Measurements from ENCODE around the gene DGCR6L.

DGCR6L gene

GRCh38 chr22:20292673-20293232, 27.1 kb downstream of the DGCR6L start:
- no peak for TF ChIP-seq GLIS3 (CRISPR knock-in tag; IDR thresholded peaks at IDR 0.05)
- no peak for TF ChIP-seq ZFP3 (CRISPR knock-in tag; IDR thresholded peaks at IDR 0.05)
- TF ChIP-seq ZNF8 (CRISPR knock-in tag; IDR thresholded peaks at IDR 0.05): no peak
- no peak for TF ChIP-seq TOX (CRISPR knock-in tag; IDR thresholded peaks at IDR 0.05; ENCODE audit: borderline replicate concordance)
- TF ChIP-seq, protein P1, sequence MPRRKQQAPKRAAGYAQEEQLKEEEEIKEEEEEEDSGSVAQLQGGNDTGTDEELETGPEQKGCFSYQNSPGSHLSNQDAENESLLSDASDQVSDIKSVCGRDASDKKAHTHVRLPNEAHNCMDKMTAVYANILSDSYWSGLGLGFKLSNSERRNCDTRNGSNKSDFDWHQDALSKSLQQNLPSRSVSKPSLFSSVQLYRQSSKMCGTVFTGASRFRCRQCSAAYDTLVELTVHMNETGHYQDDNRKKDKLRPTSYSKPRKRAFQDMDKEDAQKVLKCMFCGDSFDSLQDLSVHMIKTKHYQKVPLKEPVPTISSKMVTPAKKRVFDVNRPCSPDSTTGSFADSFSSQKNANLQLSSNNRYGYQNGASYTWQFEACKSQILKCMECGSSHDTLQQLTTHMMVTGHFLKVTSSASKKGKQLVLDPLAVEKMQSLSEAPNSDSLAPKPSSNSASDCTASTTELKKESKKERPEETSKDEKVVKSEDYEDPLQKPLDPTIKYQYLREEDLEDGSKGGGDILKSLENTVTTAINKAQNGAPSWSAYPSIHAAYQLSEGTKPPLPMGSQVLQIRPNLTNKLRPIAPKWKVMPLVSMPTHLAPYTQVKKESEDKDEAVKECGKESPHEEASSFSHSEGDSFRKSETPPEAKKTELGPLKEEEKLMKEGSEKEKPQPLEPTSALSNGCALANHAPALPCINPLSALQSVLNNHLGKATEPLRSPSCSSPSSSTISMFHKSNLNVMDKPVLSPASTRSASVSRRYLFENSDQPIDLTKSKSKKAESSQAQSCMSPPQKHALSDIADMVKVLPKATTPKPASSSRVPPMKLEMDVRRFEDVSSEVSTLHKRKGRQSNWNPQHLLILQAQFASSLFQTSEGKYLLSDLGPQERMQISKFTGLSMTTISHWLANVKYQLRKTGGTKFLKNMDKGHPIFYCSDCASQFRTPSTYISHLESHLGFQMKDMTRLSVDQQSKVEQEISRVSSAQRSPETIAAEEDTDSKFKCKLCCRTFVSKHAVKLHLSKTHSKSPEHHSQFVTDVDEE (CRISPR knock-in tag; IDR thresholded peaks at IDR 0.05): no peak
- no peak for TF ChIP-seq ZNF70 (CRISPR knock-in tag; IDR thresholded peaks at IDR 0.05)
- no peak for TF ChIP-seq SNAI2 (CRISPR knock-in tag; IDR thresholded peaks at IDR 0.05)
- TF ChIP-seq ZFP30 (CRISPR knock-in tag; IDR thresholded peaks at IDR 0.05): no peak
- TF ChIP-seq ISL1 (CRISPR knock-in tag; IDR thresholded peaks at IDR 0.05): no peak
- ATAC-seq: no peak

DNA sequence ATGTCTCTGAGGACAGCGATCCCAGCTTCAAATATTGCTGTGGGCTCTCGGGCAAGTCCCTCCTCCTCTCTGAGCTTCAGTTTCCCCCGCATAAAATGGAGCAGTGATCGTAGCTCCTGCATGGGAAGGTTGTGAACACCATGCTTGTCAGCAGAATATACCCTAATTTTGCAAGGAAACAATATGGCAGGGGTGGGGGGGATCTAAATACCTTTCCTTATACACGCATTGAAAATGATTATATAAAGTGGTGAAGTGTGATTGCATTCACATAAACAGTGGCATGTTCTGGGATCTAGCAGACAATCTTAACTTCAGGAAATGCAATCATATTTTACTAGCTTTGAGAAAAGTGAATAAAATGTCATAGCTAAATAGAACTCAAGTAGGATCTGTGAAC, 27.8 kb downstream of the DGCR6L start:
- no peak for TF ChIP-seq OSR1 (CRISPR knock-in tag; IDR thresholded peaks at IDR 0.05)
- TF ChIP-seq SNAI2 (CRISPR knock-in tag; IDR thresholded peaks at IDR 0.05): no peak
- TF ChIP-seq ZC3H10 (CRISPR knock-in tag; IDR thresholded peaks at IDR 0.05): no peak
- no peak for TF ChIP-seq ZNF565 (CRISPR knock-in tag; conservative IDR thresholded peaks at IDR 0.05; ENCODE audit: low read depth)
- no peak for TF ChIP-seq PPARA (CRISPR knock-in tag; IDR thresholded peaks at IDR 0.05; ENCODE audit: borderline replicate concordance)
- TF ChIP-seq, protein P1 (CRISPR knock-in tag; IDR thresholded peaks at IDR 0.05): no peak
- no peak for TF ChIP-seq ARNTL (CRISPR knock-in tag; IDR thresholded peaks at IDR 0.05; ENCODE audit: borderline replicate concordance, low read depth)
- TF ChIP-seq, protein P2, sequence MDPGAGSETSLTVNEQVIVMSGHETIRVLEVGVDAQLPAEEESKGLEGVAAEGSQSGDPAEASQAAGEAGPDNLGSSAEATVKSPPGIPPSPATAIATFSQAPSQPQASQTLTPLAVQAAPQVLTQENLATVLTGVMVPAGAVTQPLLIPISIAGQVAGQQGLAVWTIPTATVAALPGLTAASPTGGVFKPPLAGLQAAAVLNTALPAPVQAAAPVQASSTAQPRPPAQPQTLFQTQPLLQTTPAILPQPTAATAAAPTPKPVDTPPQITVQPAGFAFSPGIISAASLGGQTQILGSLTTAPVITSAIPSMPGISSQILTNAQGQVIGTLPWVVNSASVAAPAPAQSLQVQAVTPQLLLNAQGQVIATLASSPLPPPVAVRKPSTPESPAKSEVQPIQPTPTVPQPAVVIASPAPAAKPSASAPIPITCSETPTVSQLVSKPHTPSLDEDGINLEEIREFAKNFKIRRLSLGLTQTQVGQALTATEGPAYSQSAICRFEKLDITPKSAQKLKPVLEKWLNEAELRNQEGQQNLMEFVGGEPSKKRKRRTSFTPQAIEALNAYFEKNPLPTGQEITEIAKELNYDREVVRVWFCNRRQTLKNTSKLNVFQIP (CRISPR knock-in tag; IDR thresholded peaks at IDR 0.05; ENCODE audit: borderline replicate concordance, low read depth): no peak
- no peak for TF ChIP-seq BACH2 (CRISPR knock-in tag; IDR thresholded peaks at IDR 0.05; ENCODE audit: borderline replicate concordance)
- no peak for TF ChIP-seq CREB5 (CRISPR knock-in tag; IDR thresholded peaks at IDR 0.05; ENCODE audit: low read depth)
- no peak for TF ChIP-seq ZFP30 (CRISPR knock-in tag; IDR thresholded peaks at IDR 0.05)
- TF ChIP-seq TCF4 (CRISPR knock-in tag; IDR thresholded peaks at IDR 0.05; ENCODE audit: borderline replicate concordance): no peak
- TF ChIP-seq, protein P3, sequence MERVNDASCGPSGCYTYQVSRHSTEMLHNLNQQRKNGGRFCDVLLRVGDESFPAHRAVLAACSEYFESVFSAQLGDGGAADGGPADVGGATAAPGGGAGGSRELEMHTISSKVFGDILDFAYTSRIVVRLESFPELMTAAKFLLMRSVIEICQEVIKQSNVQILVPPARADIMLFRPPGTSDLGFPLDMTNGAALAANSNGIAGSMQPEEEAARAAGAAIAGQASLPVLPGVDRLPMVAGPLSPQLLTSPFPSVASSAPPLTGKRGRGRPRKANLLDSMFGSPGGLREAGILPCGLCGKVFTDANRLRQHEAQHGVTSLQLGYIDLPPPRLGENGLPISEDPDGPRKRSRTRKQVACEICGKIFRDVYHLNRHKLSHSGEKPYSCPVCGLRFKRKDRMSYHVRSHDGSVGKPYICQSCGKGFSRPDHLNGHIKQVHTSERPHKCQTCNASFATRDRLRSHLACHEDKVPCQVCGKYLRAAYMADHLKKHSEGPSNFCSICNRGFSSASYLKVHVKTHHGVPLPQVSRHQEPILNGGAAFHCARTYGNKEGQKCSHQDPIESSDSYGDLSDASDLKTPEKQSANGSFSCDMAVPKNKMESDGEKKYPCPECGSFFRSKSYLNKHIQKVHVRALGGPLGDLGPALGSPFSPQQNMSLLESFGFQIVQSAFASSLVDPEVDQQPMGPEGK (CRISPR knock-in tag; IDR thresholded peaks at IDR 0.05; ENCODE audit: borderline replicate concordance): no peak
- TF ChIP-seq ZNF8 (CRISPR knock-in tag; IDR thresholded peaks at IDR 0.05): no peak
- TF ChIP-seq ISL1 (CRISPR knock-in tag; IDR thresholded peaks at IDR 0.05): no peak
- ATAC-seq: no peak

DNA sequence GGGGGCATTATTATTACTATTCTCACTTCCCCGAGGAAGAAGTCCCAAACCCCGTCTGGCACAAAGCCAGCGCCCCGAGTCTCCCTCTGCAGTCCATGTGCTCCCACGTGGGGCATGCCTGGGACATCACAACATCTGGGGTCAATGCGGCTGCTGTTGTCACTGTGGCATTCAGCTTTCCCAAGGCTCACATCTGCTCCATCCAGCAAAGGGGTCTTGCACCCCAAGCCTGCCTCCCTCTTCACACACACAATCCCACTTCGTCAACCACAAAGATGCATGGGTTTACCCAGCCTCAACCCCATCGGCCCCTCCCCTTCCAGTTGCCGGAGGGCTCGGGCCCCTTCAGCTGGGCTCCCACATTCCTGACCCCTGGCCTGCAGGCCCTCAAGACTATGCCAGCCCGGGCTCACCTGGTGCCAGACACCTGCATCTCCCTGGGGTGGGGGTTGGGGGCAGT, 28.2 kb downstream of the DGCR6L start:
- TF ChIP-seq PPARA (CRISPR knock-in tag; IDR thresholded peaks at IDR 0.05; ENCODE audit: borderline replicate concordance): no peak
- TF ChIP-seq ESRRG (CRISPR knock-in tag; IDR thresholded peaks at IDR 0.05): no peak
- no peak for TF ChIP-seq CSDC2 (CRISPR knock-in tag; IDR thresholded peaks at IDR 0.05)
- TF ChIP-seq TCF4 (CRISPR knock-in tag; IDR thresholded peaks at IDR 0.05; ENCODE audit: borderline replicate concordance): no peak
- TF ChIP-seq ZNF8 (CRISPR knock-in tag; IDR thresholded peaks at IDR 0.05): no peak
- no peak for TF ChIP-seq ZC3H10 (CRISPR knock-in tag; IDR thresholded peaks at IDR 0.05)
- TF ChIP-seq ZNF565 (CRISPR knock-in tag; conservative IDR thresholded peaks at IDR 0.05; ENCODE audit: low read depth): no peak
- TF ChIP-seq RARB (CRISPR knock-in tag; IDR thresholded peaks at IDR 0.05): no peak
- no peak for TF ChIP-seq GLIS3 (CRISPR knock-in tag; IDR thresholded peaks at IDR 0.05)
- TF ChIP-seq, protein P3 (CRISPR knock-in tag; IDR thresholded peaks at IDR 0.05; ENCODE audit: borderline replicate concordance): no peak
- ATAC-seq: no peak

Measured in SK-N-SH treated with all-trans-retinoic acid at 6 μM for 48 hours (cell line).